Loucy (cell line): ENCODE results near the gene DDX10.

Source experiments
- CTCF ChIP-seq: fragments of 200-600 bp; sonication (generic); conservative IDR thresholded peaks from 2 replicates; pipeline ENCODE4 v1.5.1; 2014; ENCODE audit warnings: mild to moderate bottlenecking, antibody characterized with exemption, low read length
- EZH2phosphoT487 ChIP-seq: fragments of 200-600 bp; IDR thresholded peaks from 2 replicates; pipeline ENCODE4 v1.6.1; 2018; ENCODE audit warnings: antibody characterized with exemption, mild to moderate bottlenecking, moderate library complexity, borderline replicate concordance

- TF ChIP-seq CTCF (no peak), EZH2phosphoT487 (no peak)
Measured at GRCh38 chr11:108628812-108629211, 36.1 kb upstream of the DDX10 start.
